Ramos (cell line): ENCODE measurements around the gene ZNF532.
"Not testable (repeated sequence)": the region's sequence is repeated elsewhere in the genome, so short reads cannot be mapped to it uniquely, and the experiment has no call there.

Source experiments
- in situ Hi-C: fragments of 300-500 bp; cut with MboI; formaldehyde crosslinking; loops from one replicate; pipeline ENCODE4 v1.14.3; 2022; ENCODE audit warnings: low sequenced_read_pairs; ENCODE audit not compliant: unreplicated experiment

ZNF532 gene

GRCh38 chr18:58896268-58896667, 31.6 kb downstream of the ZNF532 start:
- in situ Hi-C loops, result no loop called here

- in situ Hi-C loops, result no loop called here
Measured at GRCh38 chr18:58896734-58897508, 32.2 kb downstream of the ZNF532 start.

- in situ Hi-C loops, result no loop called here
Measured at GRCh38 chr18:58898010-58898799, 33.5 kb downstream of the ZNF532 start.

GRCh38 chr18:58900015-58900649, 35.5 kb downstream of the ZNF532 start:
- in situ Hi-C loops, result no loop called here

- in situ Hi-C loops, result no loop called here
Measured at GRCh38 chr18:58901143-58901542, 36.5 kb downstream of the ZNF532 start.

GRCh38 chr18:58901783-58902182, 37.1 kb downstream of the ZNF532 start:
- in situ Hi-C loops, result no loop called here

GRCh38 chr18:58902961-58903360, 38.3 kb downstream of the ZNF532 start:
- in situ Hi-C loops, result no loop called here

- in situ Hi-C loops, result no loop called here
Measured at GRCh38 chr18:58903533-58903932, 38.9 kb downstream of the ZNF532 start.

GRCh38 chr18:58905777-58906428, 41.2 kb downstream of the ZNF532 start:
- in situ Hi-C loops, result no loop called here

GRCh38 chr18:58908006-58908405, 43.3 kb downstream of the ZNF532 start:
- in situ Hi-C loops, result no loop called here

GRCh38 chr18:58909521-58909920, 44.8 kb downstream of the ZNF532 start:
- in situ Hi-C loops, result no loop called here

GRCh38 chr18:58911241-58911640, 46.6 kb downstream of the ZNF532 start:
- in situ Hi-C loops, result no loop called here

- in situ Hi-C loops, result no loop called here
Measured at GRCh38 chr18:58911766-58912165, 47.1 kb downstream of the ZNF532 start.

GRCh38 chr18:58915006-58915799, 50.5 kb downstream of the ZNF532 start:
- in situ Hi-C loops, result no loop called here

- in situ Hi-C loops, result no loop called here
Measured at GRCh38 chr18:58915995-58916394, 51.3 kb downstream of the ZNF532 start.

- in situ Hi-C loops, result not testable (repeated sequence)
Measured at GRCh38 chr18:58919934-58920333, 55.3 kb downstream of the ZNF532 start.

GRCh38 chr18:58922995-58923394, 58.3 kb downstream of the ZNF532 start:
- in situ Hi-C loops, result no loop called here

GRCh38 chr18:58924473-58924872, 59.8 kb downstream of the ZNF532 start:
- in situ Hi-C loops, result no loop called here

- in situ Hi-C loops, result no loop called here
Measured at GRCh38 chr18:58927659-58928058, 63.0 kb downstream of the ZNF532 start.

- in situ Hi-C loops, result no loop called here
Measured at GRCh38 chr18:58928386-58928785, 63.7 kb downstream of the ZNF532 start.
